A549 treated with DMSO at 1 μM for 4 hours (cell line): ENCODE results near the gene SVOP. TPM values are rescaled to one million over a fixed set of nuclear protein-coding genes. Genes with fewer than 3 reads are reported as not detected.

Experiments used
- total RNA-seq: library from RNA; stranded (reverse); fragments of 200-300 nt; extraction: Qiagen RNA extraction; gene quantifications from 5 replicates; pipeline ENCODE4 v1.2.3, GENCODE V29; 2022; ENCODE audit warnings: low read depth

Gene SVOP
- not detected in 5 replicates for total RNA-seq

GRCh38 chr12:109020796-109021380 lies at the start of gene SVOP:
TSS of gene SVOP (minus strand) at chr12:109021068. CDS start at chr12:109020868, 200 bp downstream.

DNA sequence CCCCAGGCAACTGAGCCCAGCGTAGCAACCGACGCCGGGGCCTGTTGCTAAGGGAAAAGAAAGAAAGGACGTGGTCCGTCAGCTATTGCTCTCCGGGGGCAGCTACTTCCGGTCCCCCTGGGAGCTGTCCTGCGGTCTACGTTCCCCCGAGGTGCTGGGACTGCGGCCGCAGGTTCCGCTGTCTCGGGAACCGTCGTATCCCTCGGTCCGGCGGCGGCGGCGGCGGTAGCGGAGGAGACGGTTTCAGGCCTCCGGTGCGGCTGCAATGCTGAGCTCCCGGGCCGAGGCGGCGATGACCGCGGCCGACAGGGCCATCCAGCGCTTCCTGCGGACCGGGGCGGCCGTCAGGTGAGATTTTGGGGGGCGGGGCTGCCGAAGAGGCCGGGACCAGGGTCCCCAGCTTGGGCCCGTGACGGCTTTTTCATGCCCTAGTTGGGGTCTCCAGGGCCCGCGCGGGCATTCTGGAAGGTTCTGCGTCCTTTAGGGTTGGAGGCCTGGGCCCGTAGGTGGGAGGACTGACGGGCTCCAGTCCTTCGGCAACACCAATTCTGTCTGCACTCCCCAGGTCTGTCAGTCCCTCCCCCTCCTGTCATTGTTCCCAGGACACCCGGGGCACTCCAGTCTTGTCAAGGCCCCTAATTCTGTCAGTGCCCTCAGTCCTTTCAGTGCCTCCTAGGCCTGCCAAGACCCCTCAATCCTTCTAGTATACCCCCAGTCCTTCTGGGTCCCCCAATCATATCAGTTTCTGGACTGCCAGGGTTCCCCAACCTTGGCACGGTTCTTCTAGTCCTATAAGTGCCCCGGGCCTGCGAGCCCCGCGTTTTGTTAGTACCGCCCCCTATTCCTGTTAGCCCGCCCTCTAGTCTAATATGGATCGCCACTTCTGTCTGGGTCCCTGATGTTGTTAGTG lies 31.8 kb upstream of the SVOP start, which contains the start of gene USP30:
Gene USP30 (plus strand): TSS at position 163 of the 910 bp plus-strand sequence. CDS start 103 bp downstream, at position 266.

GRCh38 chr12:108879615-108880254 lies 141.1 kb downstream of the SVOP start, which contains the start of gene DAO:
TSS of gene DAO (plus strand) at chr12:108880092. CDS start at chr12:108885007, 4,915 bp downstream.

Other genes starting within 250 kb of the SVOP start
- 18.3 to 28.9 TPM (median 27.1 TPM) in 5 replicates for gene SSH1, start 163.5 kb downstream of the SVOP start, total RNA-seq
- gene DAO, start 141.0 kb downstream of the SVOP start, total RNA-seq: not detected in 5 replicates
- 7.3 to 11.0 TPM (median 8.0 TPM) in 5 replicates for gene USP30, start 31.5 kb upstream of the SVOP start, total RNA-seq
- 44.1 to 50.2 TPM (median 47.8 TPM) in 5 replicates for gene ALKBH2, start 72.4 kb upstream of the SVOP start, total RNA-seq
- 86.8 to 94.6 TPM (median 88.4 TPM) in 5 replicates for gene UNG, start 76.5 kb upstream of the SVOP start, total RNA-seq
- 5.9 to 7.3 TPM (median 7.3 TPM) in 5 replicates for gene ACACB, start 95.5 kb upstream of the SVOP start, total RNA-seq